ENCODE measurements around the gene TRHDE. TPM values are rescaled to one million over a fixed set of nuclear protein-coding genes. Genes with fewer than 3 reads are reported as not detected.

The TRHDE gene
- total and polyA plus RNA-seq, 9 of the 15 experiments (the other 6 are each of a cell fraction or from before 2014, with no cell fraction given), result 0.03 to 0.29 (median 0.09) TPM

- TF ChIP-seq ZBTB40 (IDR thresholded peaks at IDR 0.05), result no peak
- no peak for TF ChIP-seq ZBTB40 (CRISPR knock-in tag; IDR thresholded peaks at IDR 0.05)
- TF ChIP-seq TBP (optimal IDR thresholded peaks at IDR 0.05; ENCODE audit: low read depth, low read length), result no peak
- TF ChIP-seq HINFP (tag; conservative IDR thresholded peaks at IDR 0.05; ENCODE audit: low read depth), result no peak
- no peak for TF ChIP-seq EZH2 (IDR thresholded peaks at IDR 0.05; ENCODE audit: borderline replicate concordance, low read depth, low read length)
- TF ChIP-seq KDM4B (IDR thresholded peaks at IDR 0.05; ENCODE audit: borderline replicate concordance in 2 of 2, low read depth in 1 of 2), result no peak
- TF ChIP-seq ETV5 (CRISPR knock-in tag; IDR thresholded peaks at IDR 0.05; ENCODE audit: low read depth), result no peak
- TF ChIP-seq NFYB (IDR thresholded peaks at IDR 0.05; ENCODE audit: extremely low read depth, insufficient read length), result no peak
- no peak for TF ChIP-seq MEF2A (IDR thresholded peaks at IDR 0.05; ENCODE audit: control insufficient read depth, low read depth, low read length)
- no peak for TF ChIP-seq USF2 (CRISPR knock-in tag; IDR thresholded peaks at IDR 0.05)
- TF ChIP-seq ELK1 (CRISPR knock-in tag; IDR thresholded peaks at IDR 0.05), result no peak
- TF ChIP-seq FOXO4 (CRISPR knock-in tag; IDR thresholded peaks at IDR 0.05), result no peak
- TF ChIP-seq TCF7L2 (IDR thresholded peaks at IDR 0.05; ENCODE audit: low read depth, low read length), result no peak
Measured at GRCh38 chr12:72271451-72272090, 599 bp upstream of the TRHDE start (continued).
